Measurements from ENCODE around the gene PXYLP1.

GRCh38 chr3:141276398-141276797, 44.8 kb downstream of the PXYLP1 start:
- TF ChIP-seq CTCF (IDR thresholded peaks at IDR 0.05) (no peak), POLR2A (IDR thresholded peaks at IDR 0.05) (no peak)

Data from Peyer's patch (tissue), 4 donors.